GM19372 (cell line): ENCODE measurements around the gene VEGFA.

Source experiments
- ATAC-seq: cut with Tn5 transposase; IDR thresholded peaks from one replicate; pipeline ENCODE4 v1.9.1; 2021; ENCODE audit warnings: mild to moderate bottlenecking, low read depth, moderate library complexity; ENCODE audit not compliant: unreplicated experiment

The VEGFA gene

DNA sequence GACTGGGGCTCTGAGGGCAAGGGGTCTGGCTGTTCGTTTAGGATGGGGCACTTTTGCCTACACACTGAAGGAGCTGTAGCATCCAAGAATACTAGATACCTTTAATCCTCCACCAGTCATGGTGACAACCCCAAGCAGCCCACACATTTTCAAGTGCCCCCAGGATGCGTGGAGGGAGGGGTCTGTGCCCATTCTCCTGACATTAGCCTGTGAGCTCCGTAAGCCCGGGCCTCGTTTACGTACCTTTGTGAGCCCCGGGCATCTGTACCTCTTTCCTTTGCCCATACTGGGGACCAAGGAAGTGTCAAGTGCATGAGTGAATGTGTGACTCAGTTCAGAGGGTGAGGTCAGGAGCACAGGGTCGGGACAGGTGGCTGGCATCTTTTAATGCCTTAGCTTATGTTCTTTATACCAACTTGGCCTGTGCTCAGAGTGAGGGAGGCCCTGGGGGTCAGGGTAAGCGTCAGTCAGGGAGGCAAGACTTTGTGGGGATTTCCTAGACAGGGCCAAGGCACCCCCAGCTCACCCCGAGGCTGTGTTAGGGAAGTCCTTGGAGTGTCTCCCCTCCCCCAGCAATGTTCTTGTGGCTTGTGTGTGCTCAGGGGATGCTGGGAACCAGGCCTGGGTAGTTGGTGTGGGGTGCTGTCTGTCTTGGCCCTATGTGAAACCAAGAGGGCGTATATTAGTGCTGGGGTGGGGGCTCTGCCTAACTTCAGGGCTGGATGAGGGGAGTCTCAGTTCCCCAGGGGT, 12.9 kb downstream of the VEGFA start:
- ATAC-seq: no peak

DNA sequence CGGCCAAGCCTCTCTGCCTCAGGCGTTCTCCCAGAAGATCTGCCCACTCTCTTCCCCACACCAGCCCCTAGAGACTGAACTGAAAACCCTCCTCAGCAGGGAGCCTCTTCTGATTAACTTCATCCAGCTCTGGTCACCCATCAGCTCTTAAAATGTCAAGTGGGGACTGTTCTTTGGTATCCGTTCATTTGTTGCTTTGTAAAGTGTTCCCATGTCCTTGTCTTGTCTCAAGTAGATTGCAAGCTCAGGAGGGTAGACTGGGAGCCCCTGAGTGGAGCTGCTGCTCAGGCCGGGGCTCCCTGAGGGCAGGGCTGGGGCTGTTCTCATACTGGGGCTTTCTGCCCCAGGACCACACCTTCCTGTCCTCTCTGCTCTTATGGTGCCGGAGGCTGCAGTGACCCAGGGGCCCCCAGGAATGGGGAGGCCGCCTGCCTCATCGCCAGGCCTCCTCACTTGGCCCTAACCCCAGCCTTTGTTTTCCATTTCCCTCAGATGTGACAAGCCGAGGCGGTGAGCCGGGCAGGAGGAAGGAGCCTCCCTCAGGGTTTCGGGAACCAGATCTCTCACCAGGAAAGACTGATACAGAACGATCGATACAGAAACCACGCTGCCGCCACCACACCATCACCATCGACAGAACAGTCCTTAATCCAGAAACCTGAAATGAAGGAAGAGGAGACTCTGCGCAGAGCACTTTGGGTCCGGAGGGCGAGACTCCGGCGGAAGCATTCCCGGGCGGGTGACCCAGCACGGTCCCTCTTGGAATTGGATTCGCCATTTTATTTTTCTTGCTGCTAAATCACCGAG, 14.2 kb downstream of the VEGFA start:
- ATAC-seq: no peak

DNA sequence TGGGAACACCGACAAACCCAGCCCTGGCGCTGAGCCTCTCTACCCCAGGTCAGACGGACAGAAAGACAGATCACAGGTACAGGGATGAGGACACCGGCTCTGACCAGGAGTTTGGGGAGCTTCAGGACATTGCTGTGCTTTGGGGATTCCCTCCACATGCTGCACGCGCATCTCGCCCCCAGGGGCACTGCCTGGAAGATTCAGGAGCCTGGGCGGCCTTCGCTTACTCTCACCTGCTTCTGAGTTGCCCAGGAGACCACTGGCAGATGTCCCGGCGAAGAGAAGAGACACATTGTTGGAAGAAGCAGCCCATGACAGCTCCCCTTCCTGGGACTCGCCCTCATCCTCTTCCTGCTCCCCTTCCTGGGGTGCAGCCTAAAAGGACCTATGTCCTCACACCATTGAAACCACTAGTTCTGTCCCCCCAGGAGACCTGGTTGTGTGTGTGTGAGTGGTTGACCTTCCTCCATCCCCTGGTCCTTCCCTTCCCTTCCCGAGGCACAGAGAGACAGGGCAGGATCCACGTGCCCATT, 15.3 kb downstream of the VEGFA start:
- ATAC-seq: no peak

DNA sequence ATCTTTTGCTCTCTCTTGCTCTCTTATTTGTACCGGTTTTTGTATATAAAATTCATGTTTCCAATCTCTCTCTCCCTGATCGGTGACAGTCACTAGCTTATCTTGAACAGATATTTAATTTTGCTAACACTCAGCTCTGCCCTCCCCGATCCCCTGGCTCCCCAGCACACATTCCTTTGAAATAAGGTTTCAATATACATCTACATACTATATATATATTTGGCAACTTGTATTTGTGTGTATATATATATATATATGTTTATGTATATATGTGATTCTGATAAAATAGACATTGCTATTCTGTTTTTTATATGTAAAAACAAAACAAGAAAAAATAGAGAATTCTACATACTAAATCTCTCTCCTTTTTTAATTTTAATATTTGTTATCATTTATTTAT, 15.9 kb downstream of the VEGFA start:
- no peak for ATAC-seq

DNA sequence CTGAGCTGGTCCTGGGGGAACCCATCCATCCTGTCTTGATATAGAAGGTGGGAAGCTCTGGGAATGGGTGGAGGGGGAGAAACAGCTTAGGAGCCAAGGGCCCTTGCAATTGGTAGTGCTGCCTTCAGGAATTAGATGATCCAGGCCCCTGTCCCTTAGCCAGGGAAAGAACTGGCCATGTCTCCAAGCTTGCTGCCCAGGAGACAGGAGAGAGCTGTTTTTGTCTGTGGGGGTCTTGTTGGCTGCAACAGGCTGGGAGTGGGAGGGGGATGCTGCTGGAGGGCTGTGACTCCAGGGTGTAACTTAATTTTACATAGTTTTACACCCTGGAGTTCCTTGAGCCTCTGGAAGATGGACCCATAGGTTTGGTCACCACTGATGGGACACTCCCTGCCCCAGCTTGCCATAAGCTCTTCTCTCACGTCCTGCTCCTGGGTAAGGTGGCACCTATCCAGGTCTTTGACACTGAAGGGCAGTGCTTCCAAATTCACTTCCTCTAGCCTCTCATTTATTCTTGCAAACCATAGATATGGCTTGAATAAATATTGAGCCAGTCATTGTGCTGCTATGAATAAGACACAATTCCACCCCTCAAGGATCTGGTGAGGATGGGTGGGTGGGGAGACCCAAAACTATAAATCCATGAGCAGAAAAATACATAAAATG, 16.8 kb downstream of the VEGFA start:
- no peak for ATAC-seq

DNA sequence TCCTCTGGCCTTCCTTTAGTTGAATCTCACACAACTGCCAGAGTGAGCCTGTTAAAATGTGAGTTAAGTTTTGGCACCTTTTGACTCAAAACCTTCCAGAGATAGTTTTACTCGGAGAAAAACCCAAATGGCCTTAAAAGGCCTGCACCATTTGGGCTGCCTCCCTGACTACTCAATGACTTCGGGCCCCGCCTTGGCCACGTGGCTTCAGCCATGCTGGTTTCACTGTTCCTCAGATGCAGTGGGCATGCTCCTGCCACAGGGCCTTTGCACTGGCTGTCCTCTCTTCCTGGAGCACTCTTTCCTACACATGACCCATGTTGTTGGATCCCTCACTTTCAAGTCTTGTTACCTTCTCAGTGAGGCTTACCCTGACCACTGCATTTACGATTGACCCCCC, 18.3 kb downstream of the VEGFA start:
- no peak for ATAC-seq

DNA sequence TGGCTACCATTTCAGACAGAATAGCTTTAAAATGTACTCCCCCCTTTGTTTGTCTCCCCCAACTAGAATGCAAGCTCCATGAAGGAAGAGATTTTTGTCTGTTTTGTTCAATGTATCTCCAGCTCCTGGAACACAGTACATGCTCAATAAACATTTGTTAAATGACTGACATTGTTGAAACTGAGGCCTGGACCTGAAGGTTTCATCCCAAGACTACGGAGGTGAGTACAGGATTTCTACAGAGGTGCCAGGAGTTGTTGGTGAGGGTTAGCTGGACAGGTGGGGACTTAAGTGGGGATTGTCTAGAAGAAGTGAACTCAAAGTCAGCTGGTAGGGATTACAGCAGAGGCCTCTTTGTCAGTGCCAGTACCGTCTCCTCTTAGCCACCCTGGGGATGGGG, 19.4 kb downstream of the VEGFA start:
- no peak for ATAC-seq

DNA sequence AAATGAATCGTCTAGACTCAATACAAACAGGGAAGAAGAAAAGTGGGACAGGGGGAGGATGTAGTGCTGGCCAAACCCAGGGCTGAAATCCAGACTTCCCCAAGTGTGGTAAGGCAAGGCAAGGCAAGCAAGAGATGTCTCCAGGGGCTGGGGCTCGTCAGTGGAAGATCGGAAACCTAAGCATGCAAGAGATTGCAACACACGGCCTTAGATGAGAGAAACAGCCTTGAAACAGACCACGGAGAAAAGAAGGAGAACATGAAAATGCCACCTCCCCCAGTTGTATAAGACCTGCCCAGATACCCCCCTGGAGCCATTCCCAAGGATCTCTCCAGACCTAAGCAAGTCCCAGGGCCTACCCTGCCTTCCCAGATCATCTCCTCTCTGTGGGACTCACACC, 20.0 kb downstream of the VEGFA start:
- ATAC-seq: no peak

DNA sequence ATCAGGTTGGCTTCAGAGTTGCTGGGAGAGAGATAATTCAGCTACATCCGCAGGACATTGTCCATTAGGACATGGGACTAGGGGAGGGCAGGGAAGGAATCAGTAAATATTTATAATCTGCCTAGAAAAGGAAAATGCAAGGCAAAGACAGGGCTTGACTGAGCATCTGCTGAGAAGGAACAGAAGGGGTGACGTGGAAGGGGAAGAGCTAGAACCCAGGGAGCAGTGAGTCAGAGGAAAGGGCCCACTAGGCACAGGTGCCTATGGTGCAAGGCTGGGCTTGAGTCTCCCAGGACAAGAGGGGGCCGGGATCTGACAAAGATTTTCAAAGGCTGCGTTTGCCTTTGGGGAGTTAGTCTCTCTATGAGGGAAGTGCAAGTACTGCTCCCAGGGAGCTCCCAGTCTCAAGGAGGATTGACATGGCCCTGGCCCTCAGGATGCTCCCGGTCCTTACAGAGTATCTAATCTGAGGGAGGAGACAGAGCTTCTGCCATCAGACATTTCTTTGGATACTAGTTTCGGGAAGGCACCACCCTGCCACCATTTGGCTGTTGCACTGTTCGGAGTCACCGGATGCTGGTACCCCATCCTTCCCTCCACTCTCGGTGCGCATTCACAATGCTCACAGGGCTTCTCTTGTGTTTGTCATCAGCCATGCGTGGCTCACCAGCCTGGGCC, 21.9 kb downstream of the VEGFA start:
- no peak for ATAC-seq

DNA sequence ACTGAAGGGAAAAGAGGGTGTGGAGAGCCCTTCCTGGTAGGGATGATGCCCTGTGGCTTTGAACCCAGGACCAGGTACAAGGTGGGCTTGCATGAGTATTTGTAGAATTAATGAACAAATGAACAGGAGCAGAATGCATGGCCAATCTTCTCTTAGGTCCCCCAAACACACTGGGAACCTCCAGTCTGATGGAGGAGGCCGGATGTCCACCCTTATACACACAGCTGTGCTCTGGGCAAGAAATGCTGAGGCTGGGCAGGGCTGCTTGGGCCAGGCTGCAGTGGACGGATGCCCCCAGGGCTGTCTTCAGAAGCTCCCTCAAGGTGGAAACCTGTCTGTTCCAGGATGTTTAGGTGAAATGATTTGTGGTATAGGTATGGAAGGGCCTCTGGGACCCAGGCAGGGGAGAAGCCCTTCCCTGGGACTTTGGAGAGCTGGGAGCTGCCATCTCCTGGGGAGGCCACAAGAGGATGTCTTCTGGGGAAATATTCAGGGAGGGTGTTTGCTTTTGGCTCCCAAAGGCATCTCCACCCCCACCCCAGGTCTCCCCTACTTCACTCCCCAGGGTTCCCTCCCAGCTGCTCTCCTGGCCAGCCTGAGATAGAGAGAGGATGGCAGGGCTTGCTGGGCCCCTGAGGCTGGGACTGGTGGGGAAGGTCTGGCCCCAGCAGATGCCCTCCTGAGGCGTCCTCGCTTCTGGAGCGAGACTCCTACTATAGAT, 23.3 kb downstream of the VEGFA start:
- no peak for ATAC-seq

DNA sequence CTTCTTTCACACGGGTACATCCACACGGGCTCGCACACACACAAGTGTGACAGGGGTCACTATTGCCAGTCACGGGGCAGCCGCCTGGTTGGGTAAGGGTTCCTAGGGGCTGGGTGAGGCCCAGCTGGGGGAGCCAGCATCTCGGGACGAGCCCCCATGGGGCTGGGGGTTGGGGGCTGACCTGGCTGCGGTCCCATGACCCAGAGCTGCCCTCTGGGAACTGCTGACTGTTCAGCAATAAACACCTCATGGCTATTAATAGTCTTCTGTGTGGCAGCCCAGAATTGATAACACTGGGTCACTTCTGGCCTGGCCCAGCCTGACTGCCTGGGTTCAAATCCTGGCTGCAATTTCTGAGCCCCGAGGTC, 23.8 kb downstream of the VEGFA start:
- no peak for ATAC-seq

DNA sequence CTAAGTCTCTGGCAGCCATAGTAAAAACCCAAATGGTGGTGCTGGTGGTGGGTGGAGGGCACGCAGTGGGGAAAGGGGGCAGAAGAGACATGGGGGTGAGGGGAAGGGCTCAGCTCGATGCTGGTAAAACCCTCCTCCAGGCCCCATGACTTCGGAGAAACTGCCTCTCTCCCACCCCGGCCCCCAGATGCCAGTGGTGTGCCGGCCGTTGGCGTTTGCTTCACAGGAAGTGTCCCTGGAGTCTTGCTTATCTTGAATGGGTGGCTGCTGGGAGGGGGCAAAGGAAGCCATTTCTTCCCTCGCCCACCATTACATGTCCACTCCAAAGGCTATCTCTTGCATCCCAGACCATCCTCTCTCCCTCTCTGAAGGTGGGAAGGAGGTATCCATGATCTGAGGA, 25.4 kb downstream of the VEGFA start:
- ATAC-seq: no peak

DNA sequence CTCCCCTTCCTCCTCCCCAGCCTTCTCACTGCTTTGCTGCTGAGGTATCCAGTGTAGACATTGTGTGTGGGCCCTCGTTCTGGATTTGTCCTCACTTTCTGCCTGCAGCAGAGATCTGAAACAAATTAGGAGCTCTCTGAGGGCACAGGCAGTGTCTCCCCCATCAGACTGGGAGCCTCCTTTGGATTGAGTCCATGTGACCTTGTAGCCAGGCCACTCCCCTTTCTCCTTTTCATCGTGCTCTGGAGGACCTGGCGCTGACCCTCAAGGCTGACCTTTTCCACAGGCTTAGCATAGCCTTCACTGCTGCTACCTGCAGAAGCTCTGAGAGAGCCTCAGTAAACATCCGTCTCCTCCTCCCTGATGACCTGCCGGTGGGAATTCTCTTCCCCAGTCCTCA, 26.2 kb downstream of the VEGFA start:
- no peak for ATAC-seq

DNA sequence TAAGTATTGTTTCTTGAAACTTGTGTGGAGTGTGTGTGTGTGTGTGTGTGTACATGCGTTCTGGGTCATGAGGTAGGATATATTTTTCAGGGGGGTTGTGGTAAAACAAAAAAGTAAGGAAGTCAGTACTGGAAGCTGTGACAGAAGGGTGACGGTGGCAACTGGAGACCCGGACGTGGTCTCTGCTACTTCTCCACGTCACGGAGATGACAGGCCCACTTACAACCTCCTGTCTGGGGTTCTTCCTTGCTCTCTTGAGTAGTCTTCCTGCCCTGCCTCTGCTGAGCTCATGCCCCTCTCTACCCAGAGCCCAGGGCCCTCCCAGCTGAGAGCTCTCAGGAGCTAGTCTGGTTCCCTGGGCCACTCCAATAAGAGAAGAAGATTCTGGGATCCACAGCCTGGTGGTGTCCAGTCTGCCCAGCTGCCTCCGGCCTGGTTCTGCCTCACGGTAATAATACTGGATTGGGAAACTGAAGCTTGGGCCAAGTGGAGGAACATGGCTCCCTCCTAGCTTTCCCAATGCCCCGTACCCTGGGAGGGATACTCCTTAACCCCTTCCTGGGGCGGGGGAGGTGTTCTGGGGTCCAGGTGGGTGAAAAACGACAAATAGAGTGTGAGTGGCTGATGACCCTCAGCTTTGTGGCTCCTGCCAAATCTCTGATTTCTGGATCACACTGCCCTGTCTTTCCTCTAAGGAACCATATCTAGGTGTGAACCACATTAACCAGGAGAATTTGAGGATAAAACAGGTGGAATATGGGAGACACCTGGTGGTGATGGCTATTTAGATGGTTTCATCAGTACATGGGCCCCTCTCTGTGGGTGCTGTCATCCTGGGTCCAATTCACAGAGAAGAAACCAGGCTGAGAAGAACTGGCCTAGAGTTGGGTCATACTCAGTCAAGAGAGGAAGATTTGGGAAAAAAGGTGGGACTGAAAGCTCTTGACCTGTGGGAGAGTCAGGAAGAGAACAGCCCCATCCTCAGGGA, 27.2 kb downstream of the VEGFA start:
- no peak for ATAC-seq

DNA sequence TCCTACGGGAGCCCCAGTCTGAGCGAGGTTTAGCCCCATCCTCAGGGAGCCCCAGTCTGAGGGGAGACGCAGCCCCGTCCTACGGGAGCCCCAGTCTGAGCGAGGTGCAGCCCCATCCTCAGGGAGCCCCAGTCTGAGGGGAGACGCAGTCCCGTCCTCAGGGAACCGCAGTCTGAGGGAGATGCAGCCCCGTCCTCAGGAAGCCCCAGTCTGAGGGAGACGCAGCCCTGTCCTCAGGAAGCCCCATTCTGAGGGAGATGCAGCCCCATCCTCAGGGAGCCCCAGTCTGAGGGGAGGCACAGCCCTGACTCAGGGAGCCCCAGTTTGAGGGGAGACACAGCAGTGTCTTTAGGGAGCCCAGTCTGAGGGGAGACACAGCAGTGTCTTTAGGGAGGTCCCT, 27.9 kb downstream of the VEGFA start:
- no peak for ATAC-seq

DNA sequence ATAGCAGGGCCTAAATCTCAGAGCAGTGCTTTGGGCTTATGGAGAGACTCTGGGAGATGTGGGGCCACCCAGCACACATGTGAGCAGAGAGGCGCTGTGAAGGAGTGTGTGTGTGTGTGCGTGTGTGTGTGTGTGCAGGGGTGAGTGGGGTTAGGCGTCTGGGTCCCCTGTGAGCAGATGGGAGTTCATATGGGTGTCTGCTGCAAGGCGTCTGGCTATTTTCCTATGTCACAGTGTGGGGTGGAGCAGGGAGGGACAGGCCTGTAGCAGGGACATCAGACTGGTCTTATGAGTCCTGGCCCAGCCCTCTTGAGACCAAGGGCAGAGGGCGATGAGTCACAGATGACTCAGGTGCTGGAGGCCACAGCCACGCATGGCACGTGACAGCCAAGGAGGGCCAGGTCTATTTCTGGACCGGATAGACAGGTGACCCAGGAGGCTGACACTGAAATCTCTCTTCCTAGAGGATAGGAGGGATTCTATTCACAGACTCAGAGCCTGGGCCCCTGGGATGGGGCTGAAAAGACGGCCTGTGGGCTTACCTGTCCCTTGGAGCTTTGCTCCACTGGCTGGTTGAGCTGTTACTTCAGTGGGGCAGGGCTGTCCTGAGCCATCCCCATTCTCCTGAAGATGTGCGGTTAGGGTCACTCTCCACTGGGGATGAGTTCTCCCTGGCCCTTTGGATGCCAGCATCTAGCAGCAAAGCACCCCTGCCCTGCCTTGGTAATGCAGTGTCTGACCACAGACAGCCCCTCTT, 28.9 kb downstream of the VEGFA start:
- no peak for ATAC-seq

DNA sequence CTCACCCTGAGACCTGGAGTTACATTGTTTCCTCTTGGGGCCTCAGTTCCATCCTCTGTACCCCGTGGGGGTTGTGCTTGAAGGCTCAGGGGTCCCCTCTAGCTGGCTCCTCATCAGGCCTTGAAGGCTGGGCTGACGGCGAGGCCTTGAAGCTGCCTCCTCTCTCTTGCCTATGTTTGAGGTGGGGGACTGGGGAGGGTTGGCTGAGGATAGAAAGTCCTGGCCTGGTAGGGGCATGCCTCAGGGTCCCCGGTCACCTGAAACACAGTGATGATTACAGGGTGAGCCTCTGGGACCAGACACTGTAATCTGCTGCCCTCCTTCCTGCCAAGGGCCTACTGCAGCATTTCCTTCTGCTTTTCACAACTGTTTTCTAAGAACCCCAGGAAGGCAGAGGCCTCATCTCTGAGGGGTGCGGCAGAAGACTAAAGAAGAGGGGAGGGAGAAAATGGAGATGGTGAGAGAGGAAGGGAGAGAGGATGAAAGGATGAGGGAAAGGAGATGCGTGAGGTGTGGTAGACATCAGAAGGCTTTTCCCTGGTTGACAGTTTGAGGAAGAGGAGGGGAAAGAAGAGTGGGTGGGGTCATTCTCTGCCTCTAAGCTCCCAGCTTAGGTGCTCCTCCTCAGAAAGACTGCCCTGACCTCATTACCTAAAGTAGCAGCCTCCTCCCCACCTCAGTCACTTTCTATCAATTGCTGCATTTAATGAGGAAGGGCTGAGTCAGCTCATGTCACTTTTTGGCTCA, 29.7 kb downstream of the VEGFA start:
- ATAC-seq: no peak

DNA sequence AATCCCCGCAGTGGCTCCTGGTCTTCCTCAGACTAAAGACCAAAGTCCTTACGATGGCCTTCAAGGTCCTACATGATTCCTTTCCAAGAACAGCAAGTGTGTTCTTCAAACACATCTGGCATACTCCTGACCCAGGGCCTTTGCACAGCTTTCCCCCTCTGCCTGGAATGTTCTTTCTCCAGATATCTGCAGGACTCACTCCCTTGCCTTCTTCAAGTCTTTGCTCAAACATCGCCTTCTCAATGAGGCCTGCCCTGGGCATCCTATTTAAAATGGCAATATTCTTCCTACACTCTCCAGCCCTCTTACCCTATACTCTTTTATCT, 30.2 kb downstream of the VEGFA start:
- no peak for ATAC-seq
